SK-N-MC (cell line): ENCODE data around the gene DTNBP1.

ENCODE experiments used
- DNase-seq: peaks from one replicate; pipeline ENCODE4 v3.0.0-alpha.2; 2011; ENCODE audit warnings: low read depth, low spot score
- H3K27ac ChIP-seq: fragments of 200-600 bp; sonication (generic); 2 replicates; pipeline ENCODE4 v1.5.1; 2016; ENCODE audit warnings: mixed run types
- H3K36me3 ChIP-seq: fragments of 200-600 bp; sonication (generic); 2 replicates; pipeline ENCODE4 v1.6.1; 2017; ENCODE audit warnings: antibody characterized with exemption, low read length, mixed read lengths; ENCODE audit not compliant: insufficient read depth
- H3K4me3 ChIP-seq: fragments of 200-600 bp; sonication (generic); 2 replicates; pipeline ENCODE4 v1.5.1; 2016
- H3K9ac ChIP-seq: fragments of 200-600 bp; sonication (generic); 2 replicates; pipeline ENCODE4 v1.8.0; 2017; ENCODE audit warnings: mixed run types, mixed read lengths; ENCODE audit not compliant: insufficient read length
- H3K9me3 ChIP-seq: fragments of 200-600 bp; sonication (generic); 2 replicates; pipeline ENCODE4 v1.6.1; 2017; ENCODE audit warnings: low read depth, mild to moderate bottlenecking, antibody characterized with exemption, low read length, moderate library complexity, mixed read lengths
- EZH2 ChIP-seq: fragments of 200-600 bp; sonication (generic); IDR thresholded peaks from one replicate; pipeline ENCODE4 v1.6.1; 2017; ENCODE audit warnings: antibody characterized with exemption
- FOXP2 ChIP-seq: optimal IDR thresholded peaks from 2 replicates; pipeline ENCODE3; 2011; ENCODE audit warnings: mild to moderate bottlenecking, moderate library complexity; ENCODE audit not compliant: insufficient read depth; ENCODE audit errors: extremely low read length, control extremely low read depth
- POLR2AphosphoS5 ChIP-seq: IDR thresholded peaks from 2 replicates; pipeline ENCODE4 v1.6.1; 2012; ENCODE audit warnings: mild to moderate bottlenecking, low read depth, low read length, borderline replicate concordance

Gene DTNBP1

GRCh38 chr6:15538766-15539495 lies 123.9 kb downstream of the DTNBP1 start:
- peak; percentile 81 for TF ChIP-seq FOXP2
- no peak for TF ChIP-seq POLR2AphosphoS5
- DNase-seq, result no peak
- H3K9me3 ChIP-seq, result no peaks in the 10 kb centered on the region
- H3K36me3 ChIP-seq, result 0 out of 2 replicates have a peak, but pooled peaks cover 3% of the 10 kb centered on the region
- H3K27ac ChIP-seq, result peak overlapping the region; percentile 46; the same call in 1 of the 2 replicates
- H3K4me3 ChIP-seq, result no peak overlapping the region
- H3K9ac ChIP-seq, result no peak overlapping the region

DNA sequence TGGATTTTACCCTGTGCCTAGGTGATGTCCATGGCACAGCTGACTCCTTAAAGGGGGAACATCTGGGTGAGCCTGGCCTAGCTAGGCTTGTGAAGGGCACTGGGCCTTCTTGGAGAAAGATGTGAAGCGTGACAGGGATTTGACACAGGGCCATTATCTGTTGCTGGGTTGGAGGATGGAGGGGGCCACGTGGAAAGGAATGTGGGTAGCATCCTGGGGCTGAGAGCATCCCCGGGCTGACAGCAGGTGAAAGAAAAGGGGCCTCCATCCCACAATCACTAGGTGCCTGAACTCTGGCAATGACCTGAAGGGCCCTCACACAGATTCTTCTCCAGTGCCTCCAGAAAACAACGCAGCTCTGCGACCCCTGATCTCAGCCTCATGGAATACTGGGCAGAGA lies 124.7 kb downstream of the DTNBP1 start:
- Histone ChIP-seq H3K9me3 (no peaks in the 10 kb centered on the region), H3K4me3 (no peak overlapping the region), H3K27ac (no peak overlapping the region), H3K36me3 (0 out of 2 replicates have a peak, but pooled peaks cover 1% of the 10 kb centered on the region), H3K9ac (no peak overlapping the region)
- no peak for DNase-seq
- TF ChIP-seq POLR2AphosphoS5, result no peak
- no peak for TF ChIP-seq EZH2
- TF ChIP-seq FOXP2, result no peak

DNA sequence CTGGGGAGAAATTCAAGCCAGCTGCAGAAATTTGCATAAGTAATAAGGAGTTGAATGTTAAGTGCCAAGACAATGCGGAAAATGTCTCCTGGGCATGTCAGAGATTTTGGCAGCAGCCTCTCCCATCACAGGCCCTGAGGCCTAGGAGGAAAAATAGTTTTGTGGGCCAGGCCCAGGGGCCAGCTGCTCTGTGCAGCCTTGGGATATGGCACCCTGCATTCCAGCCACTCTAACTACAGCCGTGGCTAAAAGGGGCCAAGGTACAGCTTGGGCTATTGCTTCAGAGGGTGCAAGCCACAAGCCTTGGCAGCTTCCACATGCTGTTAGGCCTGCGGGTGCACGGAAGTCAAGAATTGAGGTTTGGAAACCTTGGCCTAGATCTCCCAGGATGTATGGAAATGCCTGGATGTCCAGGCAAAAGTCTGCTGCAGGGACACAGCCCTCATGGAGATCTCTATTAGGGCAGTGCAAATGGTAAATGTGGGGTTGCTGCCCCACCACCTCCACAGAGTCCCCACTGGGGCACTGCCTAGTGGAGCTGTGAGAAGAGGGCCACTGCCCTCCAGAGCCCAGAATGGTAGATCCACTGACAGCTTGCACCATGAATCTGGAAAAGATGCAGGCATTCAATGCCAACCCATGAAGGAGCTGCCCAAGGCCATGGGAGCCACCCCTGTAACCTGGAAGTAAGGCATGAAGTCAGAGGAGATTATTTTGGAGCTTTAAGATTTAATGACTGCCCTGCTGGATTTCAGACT lies 126.5 kb downstream of the DTNBP1 start:
- H3K9me3 ChIP-seq, result no peaks in the 10 kb centered on the region
- peak overlapping the region; percentile 55 for H3K4me3 ChIP-seq
- TF ChIP-seq POLR2AphosphoS5, result no peak
- TF ChIP-seq FOXP2, result no peak
- no peak for TF ChIP-seq EZH2
- H3K27ac ChIP-seq, result peak overlapping the region; percentile 82
- no peak for DNase-seq
- H3K9ac ChIP-seq, result no peak overlapping the region
- peaks cover 7% of the 10 kb centered on the region; the same call in 1 of the 2 replicates for H3K36me3 ChIP-seq

DNA sequence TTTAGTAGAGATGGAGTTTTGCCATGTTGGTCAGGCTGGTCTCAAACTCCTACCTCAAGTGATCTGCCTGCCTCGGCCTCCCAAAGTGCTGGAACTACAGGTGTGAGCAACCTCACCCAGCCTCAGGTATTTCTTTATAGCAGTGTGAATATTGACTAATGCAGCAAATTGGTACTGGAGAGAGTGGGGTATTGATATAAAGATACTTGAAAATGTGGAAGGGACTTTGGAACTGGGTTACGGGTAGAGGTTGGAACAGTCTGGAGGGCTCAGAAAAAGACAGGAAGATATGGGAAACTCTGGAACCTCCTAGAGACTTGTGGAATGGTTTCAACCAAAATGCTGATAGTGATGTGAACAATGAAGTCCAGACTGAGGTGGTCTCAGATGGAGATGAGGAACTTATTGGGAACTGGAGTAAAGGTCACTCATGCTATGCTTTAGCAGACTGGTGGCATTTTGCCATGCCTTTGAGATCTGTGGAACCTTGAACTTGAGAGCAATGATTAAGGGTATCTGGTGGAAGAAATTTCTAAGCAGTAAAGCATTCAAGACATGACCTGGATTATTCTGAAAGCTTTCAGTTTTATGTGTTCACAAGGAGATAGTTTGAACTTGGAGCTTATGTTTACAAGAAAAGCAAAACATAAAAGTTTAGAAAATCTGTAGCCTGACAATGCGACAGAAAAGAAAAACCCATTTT lies 127.2 kb downstream of the DTNBP1 start:
- Histone ChIP-seq H3K27ac (peak overlapping the region; percentile 82), H3K9me3 (no peaks in the 10 kb centered on the region), H3K4me3 (peak overlapping the region; percentile 55), H3K9ac (no peak overlapping the region), H3K36me3 (peaks cover 10% of the 10 kb centered on the region; the same call in 1 of the 2 replicates)
- TF ChIP-seq POLR2AphosphoS5 (no peak), FOXP2 (no peak), EZH2 (no peak)
- no peak for DNase-seq

DNA sequence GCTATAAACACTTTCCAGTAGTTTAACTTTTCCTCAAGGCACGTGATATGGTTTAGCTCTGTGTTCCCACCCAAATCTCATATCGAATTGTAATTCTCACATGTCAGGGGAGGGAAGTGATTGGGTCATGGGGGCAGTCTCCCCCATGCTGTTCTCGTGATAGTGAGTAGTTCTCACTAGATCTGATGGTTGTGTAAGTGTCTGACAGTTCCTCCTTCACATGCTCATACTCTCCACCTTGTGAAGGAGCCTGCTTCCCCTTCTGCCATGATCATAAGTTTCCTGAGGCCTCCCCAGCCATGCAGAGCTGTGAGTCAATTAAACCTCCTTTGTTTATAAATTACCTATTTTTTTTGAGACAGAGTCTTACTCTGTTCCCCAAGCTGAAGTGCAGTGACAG lies 127.9 kb downstream of the DTNBP1 start:
- no peak overlapping the region for H3K9ac ChIP-seq
- DNase-seq, result no peak
- no peak overlapping the region for H3K4me3 ChIP-seq
- H3K36me3 ChIP-seq, result peaks cover 13% of the 10 kb centered on the region; the same call in 1 of the 2 replicates
- H3K27ac ChIP-seq, result no peak overlapping the region
- no peaks in the 10 kb centered on the region for H3K9me3 ChIP-seq
- TF ChIP-seq POLR2AphosphoS5, result no peak
- TF ChIP-seq FOXP2, result no peak
- TF ChIP-seq EZH2, result no peak

DNA sequence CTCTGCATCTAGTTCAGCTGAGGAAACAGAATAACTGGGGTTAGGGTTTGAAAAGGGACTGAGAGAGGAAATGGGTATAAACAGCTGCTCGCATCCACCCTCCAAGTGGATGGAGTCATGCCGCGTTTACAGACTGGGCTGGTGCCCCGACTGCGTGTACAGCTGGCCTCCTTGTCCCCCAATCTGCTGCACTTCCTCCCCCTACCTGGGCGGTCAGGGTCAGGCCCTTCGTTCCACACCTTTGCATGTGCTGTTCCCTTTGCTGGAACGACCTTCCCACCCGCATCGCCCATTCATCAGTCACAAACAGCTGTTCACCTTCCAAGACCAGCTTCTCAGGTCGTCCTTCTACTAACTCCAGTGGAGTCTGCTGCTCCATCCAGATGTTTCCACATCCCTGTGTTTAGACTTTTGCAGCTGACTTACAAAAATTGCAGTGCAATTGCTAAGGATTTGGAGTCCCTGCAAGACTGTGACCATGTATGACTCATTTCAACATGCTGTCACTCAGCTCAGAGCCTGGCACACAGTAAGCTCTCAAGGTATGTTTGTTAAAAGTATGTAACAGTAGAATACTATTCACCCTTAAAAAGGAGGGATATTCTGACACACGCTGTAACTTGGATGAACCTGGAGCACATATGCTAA lies 129.3 kb downstream of the DTNBP1 start:
- Histone ChIP-seq H3K36me3 (peaks cover 24% of the 10 kb centered on the region; the same call in 1 of the 2 replicates), H3K27ac (no peak overlapping the region), H3K9ac (no peak overlapping the region), H3K4me3 (no peak overlapping the region), H3K9me3 (no peaks in the 10 kb centered on the region)
- DNase-seq, result no peak
- TF ChIP-seq EZH2 (no peak), FOXP2 (no peak), POLR2AphosphoS5 (no peak)

DNA sequence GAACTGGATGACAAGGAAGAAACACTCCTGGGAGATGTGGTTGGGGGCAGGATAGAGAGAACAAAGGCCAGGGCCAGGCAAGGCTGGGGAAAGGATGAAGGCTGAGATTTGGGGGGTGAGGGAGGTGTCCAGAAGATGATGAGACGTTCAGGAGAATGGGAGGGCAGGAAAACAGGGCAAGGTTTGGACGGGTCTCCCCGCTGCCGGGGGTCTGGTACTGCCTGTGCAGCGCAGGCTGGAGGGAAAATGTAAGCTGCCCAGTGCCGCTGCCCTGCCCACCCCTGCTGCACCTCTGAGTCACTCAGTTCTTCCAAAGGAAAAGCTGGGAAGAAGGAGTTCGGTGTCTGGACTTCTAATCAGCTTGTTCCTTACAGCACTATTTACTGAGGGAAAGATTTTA lies 130.9 kb downstream of the DTNBP1 start:
- H3K27ac ChIP-seq, result no peak overlapping the region
- H3K9me3 ChIP-seq, result no peaks in the 10 kb centered on the region
- H3K9ac ChIP-seq, result no peak overlapping the region
- no peak for TF ChIP-seq EZH2
- TF ChIP-seq POLR2AphosphoS5, result no peak
- no peak for TF ChIP-seq FOXP2
- H3K4me3 ChIP-seq, result no peak overlapping the region
- peaks cover 37% of the 10 kb centered on the region for H3K36me3 ChIP-seq
- no peak for DNase-seq
